ENCODE results near the gene ZSWIM6. TPM values are rescaled to one million over a fixed set of nuclear protein-coding genes. Genes with fewer than 3 reads are reported as not detected.

ZSWIM6 gene
- total and polyA plus RNA-seq, 2 experiments from 2014 or later, result 3.9 to 6.0 TPM

- Mint-ChIP-seq H3K27ac (no peak overlapping the region), H3K9me3 (no peaks in the 10 kb centered on the region), H3K27me3 (ENCODE audit: insufficient read depth, low read depth, poor library complexity) (no peaks in the 10 kb centered on the region), H3K36me3 (ENCODE audit: low read depth) (no peaks in the 10 kb centered on the region), H3K4me1 (peaks cover 9% of the 10 kb centered on the region; the same call in 2 of the 3 replicates), H3K4me3 (no peak overlapping the region)
- Histone ChIP-seq H3K27ac (ENCODE audit: low read depth) (no peak overlapping the region), H4K20me1 (replicated peaks; ENCODE audit: insufficient read depth) (no peaks in the 10 kb centered on the region), H3K4me1 (ENCODE audit: insufficient read depth) (no peaks in the 10 kb centered on the region), H3F3A (replicated peaks; ENCODE audit: low read depth) (no peaks in the 10 kb centered on the region), H3K36me3 (ENCODE audit: insufficient read depth) (no peaks in the 10 kb centered on the region), H3K9me2 (ENCODE audit: insufficient read depth) (0 out of 2 replicates have a peak, but pooled peaks cover 4% of the 10 kb centered on the region), H3K27me3 (ENCODE audit: insufficient read depth) (no peaks in the 10 kb centered on the region), H3K4me2 (no peak overlapping the region), H2AFZ (no peak overlapping the region; the same call in 1 of the 2 replicates), H3K79me2 (replicated peaks; ENCODE audit: insufficient read depth) (no peaks in the 10 kb centered on the region), H3K4me3 (no peak overlapping the region)
- ATAC-seq (no peak), DNase-seq (ENCODE audit: low spot score) (no peak)
- TF ChIP-seq, protein P1, sequence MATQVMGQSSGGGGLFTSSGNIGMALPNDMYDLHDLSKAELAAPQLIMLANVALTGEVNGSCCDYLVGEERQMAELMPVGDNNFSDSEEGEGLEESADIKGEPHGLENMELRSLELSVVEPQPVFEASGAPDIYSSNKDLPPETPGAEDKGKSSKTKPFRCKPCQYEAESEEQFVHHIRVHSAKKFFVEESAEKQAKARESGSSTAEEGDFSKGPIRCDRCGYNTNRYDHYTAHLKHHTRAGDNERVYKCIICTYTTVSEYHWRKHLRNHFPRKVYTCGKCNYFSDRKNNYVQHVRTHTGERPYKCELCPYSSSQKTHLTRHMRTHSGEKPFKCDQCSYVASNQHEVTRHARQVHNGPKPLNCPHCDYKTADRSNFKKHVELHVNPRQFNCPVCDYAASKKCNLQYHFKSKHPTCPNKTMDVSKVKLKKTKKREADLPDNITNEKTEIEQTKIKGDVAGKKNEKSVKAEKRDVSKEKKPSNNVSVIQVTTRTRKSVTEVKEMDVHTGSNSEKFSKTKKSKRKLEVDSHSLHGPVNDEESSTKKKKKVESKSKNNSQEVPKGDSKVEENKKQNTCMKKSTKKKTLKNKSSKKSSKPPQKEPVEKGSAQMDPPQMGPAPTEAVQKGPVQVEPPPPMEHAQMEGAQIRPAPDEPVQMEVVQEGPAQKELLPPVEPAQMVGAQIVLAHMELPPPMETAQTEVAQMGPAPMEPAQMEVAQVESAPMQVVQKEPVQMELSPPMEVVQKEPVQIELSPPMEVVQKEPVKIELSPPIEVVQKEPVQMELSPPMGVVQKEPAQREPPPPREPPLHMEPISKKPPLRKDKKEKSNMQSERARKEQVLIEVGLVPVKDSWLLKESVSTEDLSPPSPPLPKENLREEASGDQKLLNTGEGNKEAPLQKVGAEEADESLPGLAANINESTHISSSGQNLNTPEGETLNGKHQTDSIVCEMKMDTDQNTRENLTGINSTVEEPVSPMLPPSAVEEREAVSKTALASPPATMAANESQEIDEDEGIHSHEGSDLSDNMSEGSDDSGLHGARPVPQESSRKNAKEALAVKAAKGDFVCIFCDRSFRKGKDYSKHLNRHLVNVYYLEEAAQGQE (IDR thresholded peaks at IDR 0.05; ENCODE audit: unreplicated experiment), result no peak
- TF ChIP-seq EZH2phosphoT487 (IDR thresholded peaks at IDR 0.05; ENCODE audit: unreplicated experiment) (no peak), STAT1 (IDR thresholded peaks at IDR 0.05; ENCODE audit: unreplicated experiment) (no peak), NANOG (IDR thresholded peaks at IDR 0.05; ENCODE audit: borderline replicate concordance) (no peak), JUNB (IDR thresholded peaks at IDR 0.05; ENCODE audit: unreplicated experiment) (no peak), EZH2 (IDR thresholded peaks at IDR 0.05; ENCODE audit: low read depth, unreplicated experiment) (no peak), POLR2AphosphoS5 (IDR thresholded peaks at IDR 0.05; ENCODE audit: low read depth) (no peak), ZNF331 (CRISPR knock-in tag; IDR thresholded peaks at IDR 0.05; ENCODE audit: low read depth) (no peak), ZNF114 (CRISPR knock-in tag; IDR thresholded peaks at IDR 0.05) (no peak), CREB1 (CRISPR knock-in tag; IDR thresholded peaks at IDR 0.05; ENCODE audit: low read depth) (no peak)
- TF ChIP-seq, protein P2, sequence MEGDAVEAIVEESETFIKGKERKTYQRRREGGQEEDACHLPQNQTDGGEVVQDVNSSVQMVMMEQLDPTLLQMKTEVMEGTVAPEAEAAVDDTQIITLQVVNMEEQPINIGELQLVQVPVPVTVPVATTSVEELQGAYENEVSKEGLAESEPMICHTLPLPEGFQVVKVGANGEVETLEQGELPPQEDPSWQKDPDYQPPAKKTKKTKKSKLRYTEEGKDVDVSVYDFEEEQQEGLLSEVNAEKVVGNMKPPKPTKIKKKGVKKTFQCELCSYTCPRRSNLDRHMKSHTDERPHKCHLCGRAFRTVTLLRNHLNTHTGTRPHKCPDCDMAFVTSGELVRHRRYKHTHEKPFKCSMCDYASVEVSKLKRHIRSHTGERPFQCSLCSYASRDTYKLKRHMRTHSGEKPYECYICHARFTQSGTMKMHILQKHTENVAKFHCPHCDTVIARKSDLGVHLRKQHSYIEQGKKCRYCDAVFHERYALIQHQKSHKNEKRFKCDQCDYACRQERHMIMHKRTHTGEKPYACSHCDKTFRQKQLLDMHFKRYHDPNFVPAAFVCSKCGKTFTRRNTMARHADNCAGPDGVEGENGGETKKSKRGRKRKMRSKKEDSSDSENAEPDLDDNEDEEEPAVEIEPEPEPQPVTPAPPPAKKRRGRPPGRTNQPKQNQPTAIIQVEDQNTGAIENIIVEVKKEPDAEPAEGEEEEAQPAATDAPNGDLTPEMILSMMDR (conservative IDR thresholded peaks at IDR 0.05; ENCODE audit: low read depth in 2 of 2), result no peak
- TF ChIP-seq, protein P3, sequence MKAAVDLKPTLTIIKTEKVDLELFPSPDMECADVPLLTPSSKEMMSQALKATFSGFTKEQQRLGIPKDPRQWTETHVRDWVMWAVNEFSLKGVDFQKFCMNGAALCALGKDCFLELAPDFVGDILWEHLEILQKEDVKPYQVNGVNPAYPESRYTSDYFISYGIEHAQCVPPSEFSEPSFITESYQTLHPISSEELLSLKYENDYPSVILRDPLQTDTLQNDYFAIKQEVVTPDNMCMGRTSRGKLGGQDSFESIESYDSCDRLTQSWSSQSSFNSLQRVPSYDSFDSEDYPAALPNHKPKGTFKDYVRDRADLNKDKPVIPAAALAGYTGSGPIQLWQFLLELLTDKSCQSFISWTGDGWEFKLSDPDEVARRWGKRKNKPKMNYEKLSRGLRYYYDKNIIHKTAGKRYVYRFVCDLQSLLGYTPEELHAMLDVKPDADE (IDR thresholded peaks at IDR 0.05), result no peak
- TF ChIP-seq, protein P4, sequence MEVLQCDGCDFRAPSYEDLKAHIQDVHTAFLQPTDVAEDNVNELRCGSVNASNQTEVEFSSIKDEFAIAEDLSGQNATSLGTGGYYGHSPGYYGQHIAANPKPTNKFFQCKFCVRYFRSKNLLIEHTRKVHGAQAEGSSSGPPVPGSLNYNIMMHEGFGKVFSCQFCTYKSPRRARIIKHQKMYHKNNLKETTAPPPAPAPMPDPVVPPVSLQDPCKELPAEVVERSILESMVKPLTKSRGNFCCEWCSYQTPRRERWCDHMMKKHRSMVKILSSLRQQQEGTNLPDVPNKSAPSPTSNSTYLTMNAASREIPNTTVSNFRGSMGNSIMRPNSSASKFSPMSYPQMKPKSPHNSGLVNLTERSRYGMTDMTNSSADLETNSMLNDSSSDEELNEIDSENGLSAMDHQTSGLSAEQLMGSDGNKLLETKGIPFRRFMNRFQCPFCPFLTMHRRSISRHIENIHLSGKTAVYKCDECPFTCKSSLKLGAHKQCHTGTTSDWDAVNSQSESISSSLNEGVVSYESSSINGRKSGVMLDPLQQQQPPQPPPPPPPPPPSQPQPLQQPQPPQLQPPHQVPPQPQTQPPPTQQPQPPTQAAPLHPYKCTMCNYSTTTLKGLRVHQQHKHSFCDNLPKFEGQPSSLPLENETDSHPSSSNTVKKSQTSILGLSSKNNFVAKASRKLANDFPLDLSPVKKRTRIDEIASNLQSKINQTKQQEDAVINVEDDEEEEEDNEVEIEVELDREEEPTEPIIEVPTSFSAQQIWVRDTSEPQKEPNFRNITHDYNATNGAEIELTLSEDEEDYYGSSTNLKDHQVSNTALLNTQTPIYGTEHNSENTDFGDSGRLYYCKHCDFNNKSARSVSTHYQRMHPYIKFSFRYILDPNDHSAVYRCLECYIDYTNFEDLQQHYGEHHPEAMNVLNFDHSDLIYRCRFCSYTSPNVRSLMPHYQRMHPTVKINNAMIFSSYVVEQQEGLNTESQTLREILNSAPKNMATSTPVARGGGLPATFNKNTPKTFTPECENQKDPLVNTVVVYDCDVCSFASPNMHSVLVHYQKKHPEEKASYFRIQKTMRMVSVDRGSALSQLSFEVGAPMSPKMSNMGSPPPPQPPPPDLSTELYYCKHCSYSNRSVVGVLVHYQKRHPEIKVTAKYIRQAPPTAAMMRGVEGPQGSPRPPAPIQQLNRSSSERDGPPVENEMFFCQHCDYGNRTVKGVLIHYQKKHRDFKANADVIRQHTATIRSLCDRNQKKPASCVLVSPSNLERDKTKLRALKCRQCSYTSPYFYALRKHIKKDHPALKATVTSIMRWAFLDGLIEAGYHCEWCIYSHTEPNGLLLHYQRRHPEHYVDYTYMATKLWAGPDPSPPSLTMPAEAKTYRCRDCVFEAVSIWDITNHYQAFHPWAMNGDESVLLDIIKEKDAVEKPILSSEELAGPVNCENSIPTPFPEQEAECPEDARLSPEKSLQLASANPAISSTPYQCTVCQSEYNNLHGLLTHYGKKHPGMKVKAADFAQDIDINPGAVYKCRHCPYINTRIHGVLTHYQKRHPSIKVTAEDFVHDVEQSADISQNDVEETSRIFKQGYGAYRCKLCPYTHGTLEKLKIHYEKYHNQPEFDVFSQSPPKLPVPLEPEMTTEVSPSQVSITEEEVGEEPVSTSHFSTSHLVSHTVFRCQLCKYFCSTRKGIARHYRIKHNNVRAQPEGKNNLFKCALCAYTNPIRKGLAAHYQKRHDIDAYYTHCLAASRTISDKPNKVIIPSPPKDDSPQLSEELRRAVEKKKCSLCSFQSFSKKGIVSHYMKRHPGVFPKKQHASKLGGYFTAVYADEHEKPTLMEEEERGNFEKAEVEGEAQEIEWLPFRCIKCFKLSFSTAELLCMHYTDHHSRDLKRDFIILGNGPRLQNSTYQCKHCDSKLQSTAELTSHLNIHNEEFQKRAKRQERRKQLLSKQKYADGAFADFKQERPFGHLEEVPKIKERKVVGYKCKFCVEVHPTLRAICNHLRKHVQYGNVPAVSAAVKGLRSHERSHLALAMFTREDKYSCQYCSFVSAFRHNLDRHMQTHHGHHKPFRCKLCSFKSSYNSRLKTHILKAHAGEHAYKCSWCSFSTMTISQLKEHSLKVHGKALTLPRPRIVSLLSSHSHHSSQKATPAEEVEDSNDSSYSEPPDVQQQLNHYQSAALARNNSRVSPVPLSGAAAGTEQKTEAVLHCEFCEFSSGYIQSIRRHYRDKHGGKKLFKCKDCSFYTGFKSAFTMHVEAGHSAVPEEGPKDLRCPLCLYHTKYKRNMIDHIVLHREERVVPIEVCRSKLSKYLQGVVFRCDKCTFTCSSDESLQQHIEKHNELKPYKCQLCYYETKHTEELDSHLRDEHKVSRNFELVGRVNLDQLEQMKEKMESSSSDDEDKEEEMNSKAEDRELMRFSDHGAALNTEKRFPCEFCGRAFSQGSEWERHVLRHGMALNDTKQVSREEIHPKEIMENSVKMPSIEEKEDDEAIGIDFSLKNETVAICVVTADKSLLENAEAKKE (CRISPR knock-in tag; IDR thresholded peaks at IDR 0.05), result no peak
These were observed 39.0 kb upstream of the ZSWIM6 start for GRCh38 chr5:61293071-61293470.

Measured in GM23338 (cell line).